A549 (cell line): Measurements from ENCODE around the gene QDPR.

Experiments used
- CEBPB ChIP-seq, 2 experiments: fragments of >200 bp in 1 of 2; sonication (Bioruptor Twin) in 1 of 2; formaldehyde crosslinking in 1 of 2; IDR thresholded peaks; 2 replicates each; pipeline ENCODE4 v1.6.1; 2012 to 2016
- MAFK ChIP-seq: fragments of 450-650 bp; IDR thresholded peaks from 2 replicates; pipeline ENCODE4 v1.6.1; 2014; ENCODE audit not compliant: partially characterized antibody
- POLR2A ChIP-seq: IDR thresholded peaks from 2 replicates; pipeline ENCODE4 v1.6.1; 2012; ENCODE audit warnings: mild to moderate bottlenecking, low read length
- RAD21 ChIP-seq, 2 experiments: fragments of >200 bp in 1 of 2; sonication (Bioruptor Twin) in 1 of 2; formaldehyde crosslinking in 1 of 2; IDR thresholded peaks in 1 of 2; conservative IDR thresholded peaks in 1 of 2; 2 replicates in 1 of 2; 3 replicates in 1 of 2; pipeline ENCODE4 v1.6.1; 2012 to 2018; ENCODE audit warnings: inconsistent platforms in 1 of 2
- TF ChIP-seq, protein P1 (sequence below): fragments of >200 bp; sonication (Bioruptor Twin); formaldehyde crosslinking; IDR thresholded peaks from 3 replicates; pipeline ENCODE4 v1.5.1; 2016

- TF ChIP-seq POLR2A = no peak
- TF ChIP-seq CEBPB (IDR thresholded peaks at IDR 0.05) = no peak
- TF ChIP-seq, protein P1, sequence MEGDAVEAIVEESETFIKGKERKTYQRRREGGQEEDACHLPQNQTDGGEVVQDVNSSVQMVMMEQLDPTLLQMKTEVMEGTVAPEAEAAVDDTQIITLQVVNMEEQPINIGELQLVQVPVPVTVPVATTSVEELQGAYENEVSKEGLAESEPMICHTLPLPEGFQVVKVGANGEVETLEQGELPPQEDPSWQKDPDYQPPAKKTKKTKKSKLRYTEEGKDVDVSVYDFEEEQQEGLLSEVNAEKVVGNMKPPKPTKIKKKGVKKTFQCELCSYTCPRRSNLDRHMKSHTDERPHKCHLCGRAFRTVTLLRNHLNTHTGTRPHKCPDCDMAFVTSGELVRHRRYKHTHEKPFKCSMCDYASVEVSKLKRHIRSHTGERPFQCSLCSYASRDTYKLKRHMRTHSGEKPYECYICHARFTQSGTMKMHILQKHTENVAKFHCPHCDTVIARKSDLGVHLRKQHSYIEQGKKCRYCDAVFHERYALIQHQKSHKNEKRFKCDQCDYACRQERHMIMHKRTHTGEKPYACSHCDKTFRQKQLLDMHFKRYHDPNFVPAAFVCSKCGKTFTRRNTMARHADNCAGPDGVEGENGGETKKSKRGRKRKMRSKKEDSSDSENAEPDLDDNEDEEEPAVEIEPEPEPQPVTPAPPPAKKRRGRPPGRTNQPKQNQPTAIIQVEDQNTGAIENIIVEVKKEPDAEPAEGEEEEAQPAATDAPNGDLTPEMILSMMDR = no peak
- no peak for TF ChIP-seq MAFK
- no peak for TF ChIP-seq RAD21 (conservative IDR thresholded peaks at IDR 0.05 in 1 of 2, IDR thresholded peaks at IDR 0.05 in 1 of 2)
These were observed 19.8 kb upstream of the QDPR start for GRCh38 chr4:17531538-17532285.
